ENCODE results near the gene AZU1.

DNA sequence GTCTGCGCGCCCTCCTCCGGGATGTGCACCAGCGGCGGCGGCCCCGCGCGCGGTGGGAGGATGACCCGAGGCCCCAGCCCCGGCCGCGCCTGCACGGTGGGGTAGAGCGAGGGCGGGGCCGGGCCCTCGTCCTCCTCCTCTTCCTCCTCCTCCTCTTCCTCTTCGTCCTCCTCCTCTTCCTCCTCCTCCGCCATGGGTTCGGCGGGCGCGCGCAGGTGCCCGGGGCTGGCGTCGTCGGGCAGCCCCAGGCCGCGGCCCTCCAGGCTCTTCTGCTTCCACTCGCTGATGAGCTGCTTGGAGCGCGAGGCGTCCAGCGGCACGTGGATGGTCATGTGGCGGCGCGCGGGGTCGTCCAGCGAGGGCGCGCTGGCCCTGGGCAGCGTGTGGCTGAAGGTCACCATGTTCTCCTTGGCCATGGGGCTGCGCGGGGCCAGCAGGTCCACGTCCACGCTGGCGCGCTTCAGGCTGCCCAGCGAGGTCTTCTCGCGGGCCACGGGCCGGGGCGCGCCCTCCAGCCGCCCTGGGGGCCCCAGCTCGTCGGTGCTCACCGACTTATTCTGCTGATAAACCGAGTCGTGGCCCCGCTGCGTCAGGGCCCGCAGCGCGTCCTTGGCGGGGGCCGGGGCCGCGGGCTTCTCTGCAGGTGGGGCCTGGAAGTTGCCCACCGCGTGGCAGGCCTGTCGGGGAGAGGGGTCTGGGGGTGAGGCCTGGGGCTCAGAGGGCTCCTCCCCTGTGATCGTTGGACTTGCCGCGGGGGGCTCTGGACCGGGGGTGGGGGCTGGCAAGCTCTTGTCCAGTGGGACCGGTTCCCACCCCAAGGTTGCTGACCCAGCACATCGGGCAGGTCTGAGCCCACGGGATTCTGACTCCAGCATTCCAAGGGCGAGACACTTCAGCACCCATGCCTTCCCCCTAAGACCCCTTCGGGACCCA lies 14.2 kb upstream of the AZU1 start:
- TF ChIP-seq, protein P1, sequence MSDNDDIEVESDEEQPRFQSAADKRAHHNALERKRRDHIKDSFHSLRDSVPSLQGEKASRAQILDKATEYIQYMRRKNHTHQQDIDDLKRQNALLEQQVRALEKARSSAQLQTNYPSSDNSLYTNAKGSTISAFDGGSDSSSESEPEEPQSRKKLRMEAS (IDR thresholded peaks at IDR 0.05), result no peak
- no peak for TF ChIP-seq GABPA (IDR thresholded peaks at IDR 0.05 in 1 of 2, conservative IDR thresholded peaks at IDR 0.05 in 1 of 2)
- TF ChIP-seq, protein P2, sequence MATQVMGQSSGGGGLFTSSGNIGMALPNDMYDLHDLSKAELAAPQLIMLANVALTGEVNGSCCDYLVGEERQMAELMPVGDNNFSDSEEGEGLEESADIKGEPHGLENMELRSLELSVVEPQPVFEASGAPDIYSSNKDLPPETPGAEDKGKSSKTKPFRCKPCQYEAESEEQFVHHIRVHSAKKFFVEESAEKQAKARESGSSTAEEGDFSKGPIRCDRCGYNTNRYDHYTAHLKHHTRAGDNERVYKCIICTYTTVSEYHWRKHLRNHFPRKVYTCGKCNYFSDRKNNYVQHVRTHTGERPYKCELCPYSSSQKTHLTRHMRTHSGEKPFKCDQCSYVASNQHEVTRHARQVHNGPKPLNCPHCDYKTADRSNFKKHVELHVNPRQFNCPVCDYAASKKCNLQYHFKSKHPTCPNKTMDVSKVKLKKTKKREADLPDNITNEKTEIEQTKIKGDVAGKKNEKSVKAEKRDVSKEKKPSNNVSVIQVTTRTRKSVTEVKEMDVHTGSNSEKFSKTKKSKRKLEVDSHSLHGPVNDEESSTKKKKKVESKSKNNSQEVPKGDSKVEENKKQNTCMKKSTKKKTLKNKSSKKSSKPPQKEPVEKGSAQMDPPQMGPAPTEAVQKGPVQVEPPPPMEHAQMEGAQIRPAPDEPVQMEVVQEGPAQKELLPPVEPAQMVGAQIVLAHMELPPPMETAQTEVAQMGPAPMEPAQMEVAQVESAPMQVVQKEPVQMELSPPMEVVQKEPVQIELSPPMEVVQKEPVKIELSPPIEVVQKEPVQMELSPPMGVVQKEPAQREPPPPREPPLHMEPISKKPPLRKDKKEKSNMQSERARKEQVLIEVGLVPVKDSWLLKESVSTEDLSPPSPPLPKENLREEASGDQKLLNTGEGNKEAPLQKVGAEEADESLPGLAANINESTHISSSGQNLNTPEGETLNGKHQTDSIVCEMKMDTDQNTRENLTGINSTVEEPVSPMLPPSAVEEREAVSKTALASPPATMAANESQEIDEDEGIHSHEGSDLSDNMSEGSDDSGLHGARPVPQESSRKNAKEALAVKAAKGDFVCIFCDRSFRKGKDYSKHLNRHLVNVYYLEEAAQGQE (IDR thresholded peaks at IDR 0.05), result no peak
- TF ChIP-seq, protein P3, sequence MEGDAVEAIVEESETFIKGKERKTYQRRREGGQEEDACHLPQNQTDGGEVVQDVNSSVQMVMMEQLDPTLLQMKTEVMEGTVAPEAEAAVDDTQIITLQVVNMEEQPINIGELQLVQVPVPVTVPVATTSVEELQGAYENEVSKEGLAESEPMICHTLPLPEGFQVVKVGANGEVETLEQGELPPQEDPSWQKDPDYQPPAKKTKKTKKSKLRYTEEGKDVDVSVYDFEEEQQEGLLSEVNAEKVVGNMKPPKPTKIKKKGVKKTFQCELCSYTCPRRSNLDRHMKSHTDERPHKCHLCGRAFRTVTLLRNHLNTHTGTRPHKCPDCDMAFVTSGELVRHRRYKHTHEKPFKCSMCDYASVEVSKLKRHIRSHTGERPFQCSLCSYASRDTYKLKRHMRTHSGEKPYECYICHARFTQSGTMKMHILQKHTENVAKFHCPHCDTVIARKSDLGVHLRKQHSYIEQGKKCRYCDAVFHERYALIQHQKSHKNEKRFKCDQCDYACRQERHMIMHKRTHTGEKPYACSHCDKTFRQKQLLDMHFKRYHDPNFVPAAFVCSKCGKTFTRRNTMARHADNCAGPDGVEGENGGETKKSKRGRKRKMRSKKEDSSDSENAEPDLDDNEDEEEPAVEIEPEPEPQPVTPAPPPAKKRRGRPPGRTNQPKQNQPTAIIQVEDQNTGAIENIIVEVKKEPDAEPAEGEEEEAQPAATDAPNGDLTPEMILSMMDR (IDR thresholded peaks at IDR 0.05; ENCODE audit: low read depth, low read length, missing input control), result no peak
- no peak for TF ChIP-seq RAD21 (IDR thresholded peaks at IDR 0.05)
- no peak for TF ChIP-seq JUND (IDR thresholded peaks at IDR 0.05)
- no peak for TF ChIP-seq HNF4A (conservative IDR thresholded peaks at IDR 0.05)
- no peak for TF ChIP-seq EGR1 (IDR thresholded peaks at IDR 0.05; ENCODE audit: low read depth in 2 of 2)
- TF ChIP-seq YY1 (IDR thresholded peaks at IDR 0.05), result no peak
- TF ChIP-seq TAF1 (conservative IDR thresholded peaks at IDR 0.05), result no peak
- TF ChIP-seq, protein P4, sequence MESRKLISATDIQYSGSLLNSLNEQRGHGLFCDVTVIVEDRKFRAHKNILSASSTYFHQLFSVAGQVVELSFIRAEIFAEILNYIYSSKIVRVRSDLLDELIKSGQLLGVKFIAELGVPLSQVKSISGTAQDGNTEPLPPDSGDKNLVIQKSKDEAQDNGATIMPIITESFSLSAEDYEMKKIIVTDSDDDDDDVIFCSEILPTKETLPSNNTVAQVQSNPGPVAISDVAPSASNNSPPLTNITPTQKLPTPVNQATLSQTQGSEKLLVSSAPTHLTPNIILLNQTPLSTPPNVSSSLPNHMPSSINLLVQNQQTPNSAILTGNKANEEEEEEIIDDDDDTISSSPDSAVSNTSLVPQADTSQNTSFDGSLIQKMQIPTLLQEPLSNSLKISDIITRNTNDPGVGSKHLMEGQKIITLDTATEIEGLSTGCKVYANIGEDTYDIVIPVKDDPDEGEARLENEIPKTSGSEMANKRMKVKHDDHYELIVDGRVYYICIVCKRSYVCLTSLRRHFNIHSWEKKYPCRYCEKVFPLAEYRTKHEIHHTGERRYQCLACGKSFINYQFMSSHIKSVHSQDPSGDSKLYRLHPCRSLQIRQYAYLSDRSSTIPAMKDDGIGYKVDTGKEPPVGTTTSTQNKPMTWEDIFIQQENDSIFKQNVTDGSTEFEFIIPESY (IDR thresholded peaks at IDR 0.05), result no peak
- TF ChIP-seq SP1 (IDR thresholded peaks at IDR 0.05), result no peak
- TF ChIP-seq RXRA (IDR thresholded peaks at IDR 0.05), result no peak

All from liver (tissue), 3 donors.